HG03280 (cell line): Measurements from ENCODE around the gene PDCL2.
A peak's percentile ranks its signal among the peaks of the same experiment; 100 is the strongest.
"Not testable (repeated sequence)": the region's sequence is repeated elsewhere in the genome, so short reads cannot be mapped to it uniquely, and the experiment has no call there.

ENCODE experiments used
- ATAC-seq: cut with Tn5 transposase; IDR thresholded peaks from one replicate; pipeline ENCODE4 v1.9.1; 2021; ENCODE audit warnings: mild to moderate bottlenecking, moderate library complexity; ENCODE audit not compliant: unreplicated experiment

Gene PDCL2

DNA sequence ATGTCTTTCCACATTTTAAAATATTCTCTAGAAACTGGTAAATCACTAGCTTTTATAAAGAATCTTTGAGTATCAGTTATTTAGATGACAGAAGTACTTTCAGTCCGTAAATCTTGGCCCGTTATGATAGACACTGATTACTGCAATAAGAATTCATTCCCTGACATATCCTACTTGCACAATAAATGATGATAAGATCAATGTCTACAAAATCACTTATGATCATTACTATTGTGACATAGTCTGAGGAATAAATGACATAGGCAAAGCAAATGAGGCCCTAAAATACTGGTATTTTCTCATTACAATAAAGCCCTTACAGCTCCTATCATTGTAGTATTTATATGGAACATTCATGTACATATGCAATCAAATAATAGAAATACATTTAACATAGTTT lies 6.6 kb upstream of the PDCL2 start:
- ATAC-seq: no peak

DNA sequence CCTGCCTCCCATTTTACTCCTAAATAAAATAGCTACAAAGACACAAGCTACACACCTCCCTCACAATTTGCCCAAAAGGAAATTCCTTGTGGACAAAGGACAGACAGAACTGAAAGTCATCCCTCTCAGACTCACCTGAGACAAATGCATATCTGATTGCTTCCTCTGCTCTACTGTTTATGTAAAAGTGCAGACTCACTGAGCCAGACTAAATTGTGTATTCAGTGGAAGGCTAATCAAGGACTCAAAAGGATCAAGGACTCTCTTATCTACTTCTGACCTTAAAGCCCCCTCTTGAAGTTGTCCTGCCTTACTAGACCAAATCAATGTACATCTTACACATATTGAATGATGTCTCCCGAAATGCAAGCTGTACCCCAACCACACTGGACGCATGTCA lies 3.9 kb downstream of the PDCL2 start:
- ATAC-seq: no peak

DNA sequence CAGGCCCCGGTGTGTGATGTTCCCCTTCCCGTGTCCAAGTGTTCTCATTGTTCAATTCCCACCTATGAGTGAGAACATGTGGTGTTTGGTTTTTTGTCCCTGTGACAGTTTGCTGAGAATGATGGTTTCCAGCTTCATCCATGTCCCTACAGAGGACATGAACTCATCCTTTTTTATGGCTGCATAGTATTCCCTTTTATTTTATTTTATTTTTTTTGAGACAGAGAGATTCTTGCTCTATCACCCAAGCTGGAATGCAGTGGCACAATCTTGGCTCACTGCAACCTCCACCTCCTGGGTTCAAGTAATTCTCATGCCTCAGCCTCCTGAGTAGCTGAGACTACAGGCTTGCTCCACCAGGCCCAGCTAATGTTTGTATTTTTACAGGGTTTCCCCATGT lies 9.3 kb downstream of the PDCL2 start:
- ATAC-seq: not testable (repeated sequence)

DNA sequence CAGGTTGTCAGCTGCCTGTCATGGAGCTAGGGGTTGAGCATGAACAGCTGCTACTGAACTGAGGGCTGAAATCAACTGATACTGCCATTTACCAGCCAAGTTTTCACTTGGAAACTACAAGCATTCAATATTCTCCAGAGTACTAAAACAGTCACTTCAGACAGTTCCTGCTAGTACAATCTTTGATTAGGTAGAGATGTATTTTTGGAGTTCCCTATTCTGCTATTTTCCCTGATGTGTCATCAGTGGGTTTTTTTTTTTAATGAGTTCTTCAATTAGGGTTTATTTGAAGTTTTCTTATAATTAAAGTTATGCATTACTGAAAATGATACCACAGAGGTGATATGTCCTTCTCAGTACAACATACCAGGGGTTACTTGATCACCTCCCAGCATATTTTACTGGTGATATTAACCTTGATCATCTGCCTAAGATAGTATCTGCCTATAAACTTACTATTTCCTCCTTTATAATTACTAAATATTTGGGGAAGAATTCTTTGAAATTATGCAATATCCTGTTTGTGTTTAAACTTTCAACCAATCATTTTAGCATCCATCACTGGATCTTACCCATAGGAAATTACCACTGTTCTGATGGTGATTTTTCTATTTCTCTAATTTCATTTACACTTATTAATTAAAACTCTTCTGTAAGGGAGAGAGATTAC lies 13.6 kb downstream of the PDCL2 start:
- ATAC-seq: no peak

DNA sequence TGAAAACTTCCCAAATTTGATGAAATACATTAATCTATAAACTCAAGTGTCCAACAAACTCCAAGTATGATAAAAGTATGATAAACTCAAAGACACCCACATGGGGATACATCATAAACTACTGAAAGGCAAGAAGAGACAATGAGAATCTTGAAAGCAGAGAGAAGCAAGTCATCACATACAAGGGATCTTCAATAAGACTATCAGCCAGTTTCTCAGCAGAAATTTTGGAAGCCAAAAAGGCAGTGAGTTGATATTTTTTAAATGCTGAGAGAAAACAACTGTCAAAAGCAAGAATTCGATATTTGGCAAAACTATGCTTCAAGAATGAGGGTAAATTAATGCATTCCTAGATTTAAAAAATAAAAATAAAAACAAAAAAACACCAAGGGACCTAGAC lies 16.5 kb downstream of the PDCL2 start:
- ATAC-seq: no peak

DNA sequence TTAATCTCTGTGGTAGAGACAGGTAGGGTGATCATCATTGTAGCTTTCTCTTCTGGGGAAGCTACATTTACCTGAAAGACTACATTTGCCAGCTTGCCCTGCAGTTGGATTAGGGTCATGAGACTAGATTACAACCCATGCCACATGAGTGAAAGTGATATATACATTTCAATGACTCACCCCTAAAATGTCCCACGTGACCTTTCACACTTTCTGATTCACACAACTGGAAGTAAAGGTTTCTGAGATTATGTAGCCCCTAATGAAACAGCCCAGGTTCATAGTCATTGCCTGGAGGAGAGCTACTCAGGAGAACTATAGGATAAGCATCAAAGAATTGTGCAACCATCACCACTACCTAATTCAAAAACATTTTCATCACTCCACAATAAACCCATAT lies 17.8 kb downstream of the PDCL2 start:
- ATAC-seq: no peak

DNA sequence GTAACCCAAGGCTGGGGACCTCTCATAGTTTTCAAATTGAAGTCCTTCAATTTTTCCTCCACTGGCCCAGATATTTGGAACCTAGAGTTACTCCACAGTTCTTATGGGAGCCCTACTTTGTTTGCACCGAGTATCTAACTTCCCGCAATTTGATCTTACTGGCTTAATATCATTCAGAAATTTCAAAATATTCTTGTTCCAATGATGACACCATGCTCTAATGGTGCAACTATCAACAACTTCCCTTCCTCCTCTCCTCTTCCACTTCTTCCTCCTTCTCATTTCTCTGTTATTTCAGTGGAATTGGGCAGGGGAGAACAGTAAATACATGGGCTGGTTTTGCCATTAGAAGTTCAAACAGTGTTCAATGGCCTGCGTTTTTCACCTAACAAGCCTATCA lies 20.2 kb downstream of the PDCL2 start:
- ATAC-seq: no peak

DNA sequence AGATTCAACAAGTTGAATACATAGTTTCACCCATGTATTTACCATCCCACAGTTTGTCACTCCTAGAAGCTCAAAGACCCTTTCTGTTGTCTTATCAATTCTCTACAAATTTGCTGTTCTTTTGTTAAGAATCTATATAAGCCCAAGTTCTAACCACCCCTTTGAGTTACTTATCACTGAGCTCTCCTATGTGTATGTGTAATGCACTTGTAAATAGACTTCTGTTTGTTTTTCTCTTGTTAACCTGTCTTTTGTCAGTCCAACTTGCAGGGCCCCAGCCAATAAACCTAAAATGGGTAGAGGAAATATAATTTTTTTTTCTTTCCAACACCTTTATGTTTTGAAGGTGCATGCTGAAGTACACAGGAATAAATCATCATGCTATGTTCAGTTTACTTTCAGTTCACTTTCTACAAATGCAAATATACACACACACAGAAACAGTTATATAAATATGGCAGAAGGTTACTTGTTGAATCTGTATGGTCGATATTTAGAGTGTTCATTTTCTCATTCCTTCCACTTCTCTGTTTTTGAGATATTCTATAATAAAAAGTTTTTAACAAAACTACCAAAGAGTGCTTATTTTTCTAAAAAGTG lies 23.0 kb downstream of the PDCL2 start:
- ATAC-seq: no peak

DNA sequence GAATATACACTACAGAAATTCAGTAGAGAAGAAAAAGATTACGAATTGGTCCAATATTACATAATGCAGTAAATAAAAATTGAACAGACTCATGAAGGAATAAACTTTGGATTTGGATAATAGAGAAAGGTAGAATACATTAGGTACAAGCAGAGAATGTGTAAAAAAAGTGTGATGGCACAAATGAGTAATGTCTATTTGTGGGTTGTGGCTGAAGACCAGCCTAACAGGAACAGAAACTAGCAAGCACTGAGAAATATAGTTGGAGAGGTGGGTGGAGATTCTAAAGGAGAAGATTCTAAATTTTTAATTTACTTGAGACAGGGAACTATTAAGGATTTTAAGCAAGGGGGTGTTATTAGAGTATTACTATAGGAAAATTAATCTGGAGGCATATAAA lies 30.2 kb downstream of the PDCL2 start:
- peak; percentile 99 for ATAC-seq

DNA sequence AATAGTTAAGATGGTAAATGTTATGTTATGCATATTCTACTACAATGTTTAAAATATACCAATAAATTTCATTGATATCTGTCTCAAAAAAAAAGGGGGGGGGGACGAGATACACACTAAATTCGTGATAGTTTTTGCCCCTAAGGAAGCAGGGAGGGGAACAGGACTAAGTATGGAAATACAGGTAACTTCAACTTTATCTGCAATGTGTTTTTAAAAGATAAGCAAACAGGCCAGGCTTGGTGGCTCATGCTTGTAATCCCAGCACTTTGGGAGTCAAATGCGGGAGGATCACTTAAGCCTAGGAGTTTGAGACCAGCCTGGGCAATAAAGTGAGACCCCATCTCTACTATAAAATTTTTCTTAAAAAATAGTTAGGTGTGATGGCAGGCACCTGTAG lies 31.9 kb downstream of the PDCL2 start:
- ATAC-seq: no peak

DNA sequence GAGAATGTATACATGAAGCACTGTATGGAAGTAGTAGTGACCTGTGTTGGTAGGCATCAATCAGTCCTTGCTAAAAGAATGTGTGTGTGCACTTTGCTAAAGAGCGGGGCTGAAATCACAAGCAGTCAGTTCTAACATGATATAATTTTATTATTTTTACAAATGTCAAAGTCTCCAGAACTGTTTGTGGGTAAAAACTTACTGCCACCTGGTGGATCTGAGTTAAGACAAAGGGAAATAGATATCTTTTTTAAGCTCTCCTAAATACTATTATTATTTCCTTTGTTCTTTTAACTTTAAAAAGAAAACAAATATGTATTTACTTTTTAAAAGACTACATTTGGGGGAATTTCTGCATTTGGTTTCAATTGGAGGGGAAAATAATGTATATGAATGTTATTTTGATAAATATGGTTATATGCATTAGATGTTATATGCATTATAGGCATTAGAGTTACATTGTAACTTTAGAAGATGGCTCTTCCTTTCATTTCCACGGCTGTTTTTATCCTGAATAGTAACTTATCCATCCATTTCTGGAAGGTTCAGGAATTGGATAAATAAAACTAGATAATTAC lies 37.5 kb downstream of the PDCL2 start:
- ATAC-seq: no peak

DNA sequence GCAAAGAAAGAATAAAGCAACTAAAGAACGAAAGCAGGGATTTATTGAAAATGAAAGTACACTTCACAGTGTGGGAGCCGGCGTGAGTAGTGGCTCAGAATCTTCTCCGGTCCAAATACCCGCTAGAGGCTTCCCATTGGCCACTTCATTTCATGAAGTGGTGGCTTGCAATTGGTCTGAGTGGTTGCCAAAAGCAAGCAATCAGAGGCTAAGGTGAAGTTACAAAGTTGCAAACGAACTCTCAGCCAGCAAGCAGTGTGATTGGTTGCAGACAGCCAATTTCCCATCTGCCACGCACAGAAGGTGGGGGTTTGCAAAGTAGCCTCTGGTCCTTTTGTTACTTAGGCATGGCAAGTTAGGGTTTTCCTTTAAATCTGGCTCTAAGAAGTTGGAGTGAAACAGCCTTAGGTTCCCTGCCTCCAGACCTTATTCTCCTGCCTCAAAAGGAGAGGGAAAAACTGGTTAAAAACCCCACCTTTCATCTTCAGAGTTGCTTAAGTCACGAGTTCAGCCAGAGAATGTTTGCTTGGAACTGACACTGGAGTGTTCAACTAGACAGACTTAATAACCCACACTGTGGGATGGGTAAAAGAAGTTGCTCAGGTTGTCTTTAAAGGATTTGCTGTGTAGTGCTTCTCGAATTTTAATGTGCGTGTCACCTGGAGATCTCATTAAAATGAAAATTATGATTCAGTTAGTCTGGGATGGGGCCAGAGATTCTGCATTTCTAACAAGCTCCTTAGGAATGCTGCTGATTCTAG lies 38.4 kb downstream of the PDCL2 start:
- peak; percentile 70 for ATAC-seq

DNA sequence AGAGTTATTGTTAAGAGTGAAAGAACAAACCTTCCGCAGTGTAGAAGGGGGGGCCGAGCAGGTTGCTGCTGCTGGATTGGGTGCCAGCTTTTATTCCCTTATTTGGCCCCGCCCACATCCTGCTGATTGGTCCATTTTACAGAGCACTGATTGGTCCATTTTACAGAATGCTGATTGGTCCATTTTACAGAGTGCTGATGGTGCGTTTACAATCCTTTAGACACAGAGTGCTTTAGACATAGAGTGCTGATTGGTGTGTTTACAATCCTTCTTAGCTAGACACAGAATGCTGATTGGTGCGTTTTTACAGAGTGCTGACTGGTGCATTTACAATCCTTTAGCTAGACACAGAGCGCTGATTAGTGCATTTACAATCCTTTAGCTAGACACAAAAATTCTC lies 40.1 kb downstream of the PDCL2 start:
- not testable (repeated sequence) for ATAC-seq

DNA sequence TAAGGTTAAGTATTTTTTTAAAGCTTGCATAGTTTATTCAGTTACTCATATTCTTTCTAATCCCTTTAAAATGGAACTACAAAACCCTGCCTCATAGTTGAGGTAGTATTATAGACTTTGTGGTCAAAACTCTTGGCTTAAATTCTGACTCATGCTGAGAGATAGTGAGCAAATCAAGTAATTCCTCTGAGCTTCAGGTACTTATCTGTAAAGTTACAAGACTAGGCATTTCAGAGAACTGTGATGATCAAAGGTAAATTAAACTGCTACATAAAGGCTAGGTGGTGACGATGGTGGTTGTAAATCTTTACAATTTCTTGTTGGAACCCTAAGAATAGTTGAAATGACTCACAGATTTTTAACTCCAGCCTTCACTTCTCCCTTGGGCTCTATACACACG lies 42.2 kb downstream of the PDCL2 start:
- no peak for ATAC-seq

DNA sequence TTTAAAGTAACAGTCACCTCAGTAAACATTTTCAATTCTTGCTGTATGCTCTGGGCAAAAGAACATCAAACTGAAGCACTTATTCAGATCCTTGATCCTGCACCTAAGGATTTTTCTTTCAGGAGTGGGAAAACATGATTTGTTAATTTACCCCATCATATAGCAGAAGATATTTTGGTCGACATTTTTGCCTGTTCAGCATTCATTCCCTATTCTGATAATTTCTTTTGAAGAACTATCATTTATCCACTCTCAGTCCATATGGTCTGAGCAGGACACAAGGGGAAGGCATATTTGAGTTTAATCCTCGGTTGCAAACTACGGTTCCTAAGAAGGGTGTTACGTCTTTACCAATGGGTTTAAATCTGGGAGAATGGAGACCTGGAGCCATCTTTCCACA lies 44.1 kb downstream of the PDCL2 start:
- no peak for ATAC-seq

DNA sequence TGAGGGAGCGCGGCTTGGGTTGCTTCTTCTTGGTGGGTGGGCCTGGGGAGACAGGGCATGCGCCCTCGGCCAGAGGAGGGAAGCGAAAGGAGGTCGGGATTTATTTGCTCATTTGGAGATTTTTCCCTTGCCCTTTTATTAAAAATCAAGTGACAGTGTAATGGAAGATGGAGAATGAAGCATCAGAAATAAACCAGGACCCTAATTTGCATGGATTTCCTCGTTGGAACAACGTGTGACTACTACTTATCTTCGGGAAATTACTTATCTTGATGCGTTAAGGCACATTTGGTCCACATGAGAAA lies 44.6 kb downstream of the PDCL2 start:
- ATAC-seq: no peak

DNA sequence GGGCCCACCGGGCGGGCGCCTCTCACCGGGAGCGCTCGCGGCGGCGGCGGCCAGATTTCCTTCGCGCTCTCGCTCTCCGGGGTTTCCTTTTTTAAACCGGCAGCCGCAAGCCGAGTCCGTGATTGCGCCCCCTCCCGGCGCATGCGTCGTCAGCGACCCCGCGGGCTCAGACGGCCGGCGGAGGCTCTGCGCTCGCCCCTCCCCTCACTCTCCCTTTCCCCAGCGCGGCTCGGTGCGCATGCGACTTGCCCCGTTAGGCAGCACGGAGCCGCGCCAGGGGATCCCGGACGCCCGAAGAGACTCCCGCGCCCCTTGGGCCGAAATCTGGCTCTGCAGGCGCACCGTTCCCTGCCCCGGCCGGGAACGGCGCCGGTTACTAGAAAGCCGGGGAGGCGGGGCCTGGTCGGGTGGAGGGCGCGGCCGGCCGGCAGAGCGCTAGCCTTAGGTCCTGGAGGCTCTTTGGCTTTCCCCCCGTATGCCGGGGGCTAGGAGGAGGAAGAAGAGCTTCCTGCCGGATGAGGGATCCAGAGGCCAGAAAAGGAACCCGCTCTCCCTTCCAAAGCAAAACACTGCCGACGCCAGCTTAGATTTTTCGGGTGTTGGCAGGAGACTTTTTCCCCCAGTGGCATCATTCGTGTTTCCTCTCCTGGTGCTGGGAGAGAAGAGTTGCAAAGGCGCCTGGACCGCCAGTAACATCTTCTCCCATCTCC lies 45.1 kb downstream of the PDCL2 start, which contains the start of gene CLOCK:
Gene CLOCK (minus strand): TSS at position 154 of the 710 bp plus-strand sequence. CDS start 64,124 bp downstream, outside the sequence.
- ATAC-seq: peak; percentile 73

DNA sequence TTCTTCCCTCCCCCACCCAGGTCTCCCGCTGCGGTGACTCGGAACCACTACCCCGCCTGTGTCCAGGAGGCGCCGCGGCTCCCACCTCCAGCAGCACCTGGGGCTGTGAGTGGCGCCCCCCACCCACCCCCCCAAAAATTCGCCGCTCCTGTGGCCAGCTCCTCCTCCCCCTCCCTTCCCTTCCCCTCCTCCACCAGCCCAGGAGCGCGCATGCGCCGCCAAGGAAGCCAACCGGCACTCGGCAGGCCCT lies 45.6 kb downstream of the PDCL2 start:
- peak; percentile 43 for ATAC-seq

DNA sequence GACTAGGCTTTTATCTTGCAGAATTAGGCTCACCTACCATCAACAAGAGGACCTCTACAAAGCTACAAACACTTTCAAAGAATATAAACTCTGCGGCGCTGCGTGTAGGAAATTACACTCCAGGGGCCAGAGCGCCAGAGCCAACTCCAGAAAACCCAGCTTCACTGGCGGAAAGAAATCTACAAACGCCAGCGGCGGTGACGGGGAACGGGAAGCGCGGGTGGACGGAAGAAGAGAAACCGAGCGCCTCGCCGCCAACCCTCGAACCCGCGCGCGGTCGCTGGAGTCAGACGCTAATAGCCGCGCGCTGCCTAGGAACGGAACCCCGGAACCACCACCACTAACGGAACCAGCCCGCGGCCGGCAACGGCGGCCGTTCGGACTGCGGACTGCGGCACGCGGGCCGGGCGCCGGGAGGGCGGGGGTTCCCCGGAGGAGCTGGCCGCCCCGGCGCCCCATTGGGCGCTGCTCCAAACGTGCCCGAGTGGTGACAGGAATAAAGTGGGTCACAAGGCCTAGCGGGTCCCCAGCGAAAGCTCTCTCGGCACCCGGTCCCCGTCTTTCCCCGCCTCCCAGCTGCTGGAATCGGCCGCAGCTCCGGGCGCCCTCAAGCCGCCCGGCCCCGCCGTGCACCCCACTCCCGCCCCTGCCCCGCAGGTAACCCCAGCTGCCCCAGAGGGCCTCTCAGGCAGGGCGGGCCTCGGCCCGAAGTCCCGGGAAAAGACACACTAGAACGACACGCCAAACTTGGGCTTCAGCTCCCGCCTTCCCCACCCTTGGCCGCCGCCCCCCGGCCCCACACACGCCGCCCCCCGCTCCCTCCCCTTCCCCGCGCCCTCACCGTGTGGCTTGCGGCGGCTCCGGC lies 46.2 kb downstream of the PDCL2 start:
- peak; percentile 50 for ATAC-seq

DNA sequence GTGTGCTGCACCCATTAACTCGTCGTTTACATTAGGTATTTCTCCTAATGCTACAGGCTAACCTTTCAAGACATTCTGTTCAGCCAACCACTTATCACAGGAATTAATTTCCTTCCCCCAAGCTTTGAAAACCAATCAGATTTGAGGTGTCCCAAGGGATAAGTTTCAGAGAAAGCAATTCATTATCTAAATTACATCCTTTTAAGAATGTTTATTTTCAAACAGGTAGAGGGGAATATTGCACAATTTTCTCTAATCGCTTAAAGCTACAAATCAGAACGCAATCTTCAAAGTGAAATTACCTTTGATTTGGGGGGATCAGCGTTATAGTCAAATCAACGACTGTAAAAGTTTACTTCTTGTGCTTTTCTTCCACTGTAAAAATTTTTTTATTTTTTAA lies 46.9 kb downstream of the PDCL2 start:
- no peak for ATAC-seq

DNA sequence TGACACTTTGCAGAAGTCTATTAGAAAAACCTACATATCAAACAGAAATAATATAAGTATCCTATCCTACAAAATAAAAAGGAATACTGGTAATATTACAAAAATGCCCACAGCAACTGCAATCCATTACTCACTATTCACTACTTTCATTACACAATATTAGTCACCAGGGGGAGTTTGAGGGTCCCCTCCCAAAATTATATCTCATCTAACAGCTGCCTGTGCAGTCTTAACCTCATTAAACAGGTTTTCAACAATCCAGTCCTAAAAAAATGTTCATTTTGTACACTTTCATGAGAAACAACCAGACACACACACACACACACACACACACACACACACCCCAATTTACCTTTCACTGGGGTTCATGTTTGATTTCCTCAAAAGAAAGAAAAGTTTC lies 48.2 kb downstream of the PDCL2 start:
- ATAC-seq: no peak
